OCI-LY1 (cell line): Measurements from ENCODE around the gene UBR2.

Experiments
- H2AFZ ChIP-seq: fragments of 200-600 bp; sonication (generic), shearing (Covaris generic); 2 replicates; pipeline ENCODE4 v1.6.0; 2014; ENCODE audit warnings: antibody characterized with exemption, mild to moderate bottlenecking, low read length
- H3F3A ChIP-seq: fragments of 200-600 bp; sonication (generic), shearing (Covaris generic); 2 replicates; pipeline ENCODE4 v1.6.0; 2014; ENCODE audit warnings: mild to moderate bottlenecking, antibody characterized with exemption, low read length, moderate library complexity; ENCODE audit not compliant: insufficient read depth
- H3K27ac ChIP-seq: fragments of 200-600 bp; sonication (generic); 2 replicates; pipeline ENCODE4 v1.5.1; 2014; ENCODE audit warnings: low read length, mixed run types, mild to moderate bottlenecking, low read depth; ENCODE audit not compliant: poor library complexity, severe bottlenecking
- H3K27me3 ChIP-seq: fragments of 200-600 bp; sonication (generic); 2 replicates; pipeline ENCODE4 v1.6.0; 2014; ENCODE audit warnings: antibody characterized with exemption, mild to moderate bottlenecking, low read length, moderate library complexity; ENCODE audit not compliant: insufficient read depth
- H3K36me3 ChIP-seq: fragments of 200-600 bp; sonication (generic); 2 replicates; pipeline ENCODE4 v1.6.1; 2014; ENCODE audit warnings: mild to moderate bottlenecking, antibody characterized with exemption, low read length, moderate library complexity, mixed read lengths; ENCODE audit not compliant: insufficient read depth
- H3K4me1 ChIP-seq: fragments of 200-600 bp; sonication (generic); 2 replicates; pipeline ENCODE4 v1.5.1; 2014; ENCODE audit warnings: mild to moderate bottlenecking, low read length, moderate library complexity; ENCODE audit not compliant: insufficient read depth, severe bottlenecking
- H3K4me2 ChIP-seq: fragments of 200-600 bp; sonication (generic), shearing (Covaris generic); 2 replicates; pipeline ENCODE4 v1.6.1; 2014; ENCODE audit warnings: low read length
- H3K4me3 ChIP-seq: fragments of 200-600 bp; sonication (generic); 2 replicates; pipeline ENCODE4 v1.5.1; 2014; ENCODE audit warnings: low read length, low read depth, mild to moderate bottlenecking, mixed read lengths; ENCODE audit not compliant: poor library complexity, severe bottlenecking
- H3K79me2 ChIP-seq: fragments of 200-600 bp; shearing (Covaris generic); 2 replicates; pipeline ENCODE4 v1.6.1; 2016; ENCODE audit warnings: mixed run types, low read length, mixed read lengths; ENCODE audit not compliant: insufficient read depth
- H3K9ac ChIP-seq: fragments of 200-600 bp; sonication (generic), shearing (Covaris generic); 2 replicates; pipeline ENCODE4 v1.6.1; 2014; ENCODE audit warnings: mild to moderate bottlenecking, low read length, mixed read lengths
- H3K9me2 ChIP-seq: fragments of 200-600 bp; sonication (generic), shearing (Covaris generic); 2 replicates; pipeline ENCODE4 v1.6.1; 2014; ENCODE audit warnings: low read depth, mild to moderate bottlenecking, low read length, mixed read lengths
- H3K9me3 ChIP-seq: fragments of 200-600 bp; shearing (Covaris generic); 2 replicates; pipeline ENCODE4 v1.6.1; 2014; ENCODE audit warnings: low read length, mixed read lengths
- H4K20me1 ChIP-seq: fragments of 200-600 bp; sonication (generic), shearing (Covaris generic); 2 replicates; pipeline ENCODE4 v1.6.0; 2016; ENCODE audit warnings: mild to moderate bottlenecking, low read length; ENCODE audit not compliant: insufficient read depth
- EZH2 ChIP-seq: fragments of 200-600 bp; sonication (generic), shearing (Covaris generic); IDR thresholded peaks from 2 replicates; pipeline ENCODE4 v1.8.0; 2017; ENCODE audit warnings: borderline replicate concordance, mixed run types, mild to moderate bottlenecking, antibody characterized with exemption, low read length, moderate library complexity, mixed read lengths
- TF ChIP-seq, protein P1 (sequence below): fragments of 200-600 bp; sonication (generic), shearing (Covaris generic); IDR thresholded peaks from 2 replicates; pipeline ENCODE4 v1.5.1; 2017; ENCODE audit warnings: mild to moderate bottlenecking, antibody characterized with exemption, low read length, moderate library complexity, mixed read lengths

UBR2 gene

DNA sequence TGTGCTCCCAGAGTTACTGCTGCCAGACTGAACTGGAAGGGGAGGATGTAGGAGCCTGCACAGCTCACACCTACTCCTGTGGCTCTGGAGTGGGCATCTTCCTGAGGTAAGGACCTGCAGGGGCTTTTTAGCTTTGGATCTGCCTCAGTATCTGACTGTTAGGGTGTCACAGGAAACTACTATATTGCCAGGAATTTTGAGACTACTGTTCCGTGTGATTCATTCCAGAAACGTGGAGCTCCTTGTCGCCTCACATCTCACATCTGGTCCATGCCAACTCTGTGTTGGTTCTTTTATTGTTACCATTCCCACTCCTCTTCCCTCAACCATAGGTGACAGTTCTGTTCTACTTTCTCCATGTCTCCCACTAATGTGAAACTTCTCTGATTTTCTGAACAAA is 124.5 kb downstream of the UBR2 start:
- TF ChIP-seq, protein P1, sequence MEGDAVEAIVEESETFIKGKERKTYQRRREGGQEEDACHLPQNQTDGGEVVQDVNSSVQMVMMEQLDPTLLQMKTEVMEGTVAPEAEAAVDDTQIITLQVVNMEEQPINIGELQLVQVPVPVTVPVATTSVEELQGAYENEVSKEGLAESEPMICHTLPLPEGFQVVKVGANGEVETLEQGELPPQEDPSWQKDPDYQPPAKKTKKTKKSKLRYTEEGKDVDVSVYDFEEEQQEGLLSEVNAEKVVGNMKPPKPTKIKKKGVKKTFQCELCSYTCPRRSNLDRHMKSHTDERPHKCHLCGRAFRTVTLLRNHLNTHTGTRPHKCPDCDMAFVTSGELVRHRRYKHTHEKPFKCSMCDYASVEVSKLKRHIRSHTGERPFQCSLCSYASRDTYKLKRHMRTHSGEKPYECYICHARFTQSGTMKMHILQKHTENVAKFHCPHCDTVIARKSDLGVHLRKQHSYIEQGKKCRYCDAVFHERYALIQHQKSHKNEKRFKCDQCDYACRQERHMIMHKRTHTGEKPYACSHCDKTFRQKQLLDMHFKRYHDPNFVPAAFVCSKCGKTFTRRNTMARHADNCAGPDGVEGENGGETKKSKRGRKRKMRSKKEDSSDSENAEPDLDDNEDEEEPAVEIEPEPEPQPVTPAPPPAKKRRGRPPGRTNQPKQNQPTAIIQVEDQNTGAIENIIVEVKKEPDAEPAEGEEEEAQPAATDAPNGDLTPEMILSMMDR = no peak
- TF ChIP-seq EZH2 = no peak
- H3K9me2 ChIP-seq = no peaks in the 10 kb centered on the region
- no peaks in the 10 kb centered on the region for H3K4me1 ChIP-seq
- peaks cover 80% of the 10 kb centered on the region for H3K36me3 ChIP-seq
- H4K20me1 ChIP-seq = no peaks in the 10 kb centered on the region
- H3F3A ChIP-seq = no peaks in the 10 kb centered on the region
- H3K4me3 ChIP-seq = no peak overlapping the region
- H3K9me3 ChIP-seq = no peaks in the 10 kb centered on the region
- H3K27me3 ChIP-seq = no peaks in the 10 kb centered on the region
- H3K27ac ChIP-seq = no peak overlapping the region
- no peak overlapping the region for H3K9ac ChIP-seq
- H2AFZ ChIP-seq = no peak overlapping the region
- no peaks in the 10 kb centered on the region for H3K79me2 ChIP-seq
- H3K4me2 ChIP-seq = no peak overlapping the region

DNA sequence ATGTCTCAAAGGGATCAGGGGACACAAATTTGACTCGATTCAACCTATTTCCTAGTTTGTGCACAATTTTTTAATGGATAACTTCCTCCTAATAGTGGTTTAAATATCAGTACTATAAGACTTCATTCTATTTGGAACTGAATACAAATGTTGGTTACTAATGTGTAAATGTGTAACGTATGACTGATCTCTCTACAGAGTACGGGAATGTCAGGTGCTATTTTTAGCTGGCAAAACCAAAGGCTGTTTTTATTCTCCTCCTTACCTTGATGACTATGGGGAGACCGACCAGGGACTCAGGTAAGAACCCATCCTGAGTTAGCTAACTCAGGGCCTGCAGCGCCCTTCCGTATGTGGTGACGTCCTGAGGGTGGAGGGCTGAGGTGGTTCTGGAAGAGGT is 125.5 kb downstream of the UBR2 start:
- Histone ChIP-seq H3K9me3 (no peaks in the 10 kb centered on the region), H3K4me2 (no peak overlapping the region), H3K9me2 (no peaks in the 10 kb centered on the region), H3K4me1 (peaks cover 6% of the 10 kb centered on the region), H3K4me3 (no peak overlapping the region), H4K20me1 (no peaks in the 10 kb centered on the region), H3K79me2 (no peaks in the 10 kb centered on the region), H3K27me3 (no peaks in the 10 kb centered on the region), H3F3A (no peaks in the 10 kb centered on the region), H3K27ac (no peak overlapping the region), H3K9ac (no peak overlapping the region), H2AFZ (no peak overlapping the region), H3K36me3 (peaks cover 77% of the 10 kb centered on the region)
- TF ChIP-seq, protein P1 = no peak
- no peak for TF ChIP-seq EZH2

DNA sequence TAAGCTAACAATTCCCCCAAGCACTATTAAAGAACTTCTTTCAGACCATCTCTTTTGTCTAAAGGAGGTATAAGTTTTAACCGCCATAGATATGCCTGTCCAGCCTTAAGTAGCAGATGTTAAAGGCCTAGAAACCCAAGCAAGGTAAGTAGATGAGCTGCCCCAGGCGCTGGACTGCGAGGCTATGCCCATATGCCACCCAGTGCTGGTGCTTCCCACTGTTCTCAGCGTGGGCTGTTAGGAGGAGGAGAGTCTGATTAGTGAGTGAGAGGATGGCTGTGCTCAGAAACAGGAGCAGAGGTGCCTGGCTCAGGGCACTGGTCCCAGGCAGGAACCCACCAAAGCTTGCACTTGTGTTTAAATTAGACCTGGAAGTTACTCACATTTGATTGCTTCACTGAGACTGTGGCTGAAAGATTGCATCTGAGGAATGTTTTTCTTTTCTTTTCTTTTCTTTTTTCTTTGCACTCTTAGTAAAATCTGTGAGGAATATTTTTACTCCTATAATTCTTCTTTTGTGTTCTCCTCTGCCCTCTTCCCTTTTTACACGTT is 126.4 kb downstream of the UBR2 start:
- Histone ChIP-seq H3K4me1 (peaks cover 6% of the 10 kb centered on the region), H3K79me2 (no peaks in the 10 kb centered on the region), H3K9ac (no peak overlapping the region), H3K4me2 (no peak overlapping the region), H3K36me3 (peaks cover 72% of the 10 kb centered on the region), H3K4me3 (no peak overlapping the region), H3K27ac (no peak overlapping the region), H4K20me1 (no peaks in the 10 kb centered on the region), H3K27me3 (no peaks in the 10 kb centered on the region), H2AFZ (no peak overlapping the region), H3F3A (no peaks in the 10 kb centered on the region), H3K9me2 (no peaks in the 10 kb centered on the region), H3K9me3 (no peaks in the 10 kb centered on the region)
- TF ChIP-seq EZH2 = no peak
- TF ChIP-seq, protein P1 = no peak
